ENCODE measurements around the gene SCAF8.

DNA sequence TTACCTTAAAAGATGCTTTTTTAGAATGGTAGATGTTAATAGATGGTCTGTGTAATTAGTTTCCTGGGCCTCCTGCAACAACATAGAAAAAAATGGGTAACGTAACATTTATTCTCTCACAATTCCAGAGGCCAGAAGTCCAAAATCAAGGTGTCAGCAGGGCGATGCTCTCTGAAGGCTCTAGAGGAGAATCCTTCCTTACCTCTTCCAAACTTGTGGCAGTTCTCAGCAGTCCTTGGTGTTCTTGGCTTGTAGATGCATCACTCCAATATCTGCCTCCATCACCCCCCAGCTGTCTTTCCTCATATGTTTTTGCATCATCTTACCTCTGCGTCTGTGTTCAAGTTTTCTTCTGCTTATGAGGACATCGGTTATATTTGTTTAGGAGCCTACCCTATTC, 107.9 kb downstream of the SCAF8 start:
- no peak for TF ChIP-seq NBN (IDR thresholded peaks at IDR 0.05; ENCODE audit: low read depth)
- TF ChIP-seq KAT8 (IDR thresholded peaks at IDR 0.05; ENCODE audit: low read depth), result no peak
- TF ChIP-seq TCF7L2 (IDR thresholded peaks at IDR 0.05; ENCODE audit: low read depth, low read length), result no peak
- TF ChIP-seq FOXJ2 (tag; IDR thresholded peaks at IDR 0.05), result no peak
- no peak for TF ChIP-seq SMARCC2 (IDR thresholded peaks at IDR 0.05; ENCODE audit: low read depth)
- no peak for TF ChIP-seq IFI16 (CRISPR knock-in tag; IDR thresholded peaks at IDR 0.05)

Measured in K562 (cell line).